C4-2B (cell line): ENCODE data around the gene PYM1.

Experiments used
- H3K27ac ChIP-seq: fragments of 450-650 bp; 2 replicates; pipeline ENCODE4 v1.5.1; 2017
- ZFX ChIP-seq: fragments of 450-650 bp; IDR thresholded peaks from 2 replicates; pipeline ENCODE4 v1.6.1; 2017
- TF ChIP-seq, protein P1 (sequence below): fragments of 450-650 bp; conservative IDR thresholded peaks from 2 replicates; pipeline ENCODE4 v1.5.1; 2017; ENCODE audit warnings: mild to moderate bottlenecking

PYM1 gene

DNA sequence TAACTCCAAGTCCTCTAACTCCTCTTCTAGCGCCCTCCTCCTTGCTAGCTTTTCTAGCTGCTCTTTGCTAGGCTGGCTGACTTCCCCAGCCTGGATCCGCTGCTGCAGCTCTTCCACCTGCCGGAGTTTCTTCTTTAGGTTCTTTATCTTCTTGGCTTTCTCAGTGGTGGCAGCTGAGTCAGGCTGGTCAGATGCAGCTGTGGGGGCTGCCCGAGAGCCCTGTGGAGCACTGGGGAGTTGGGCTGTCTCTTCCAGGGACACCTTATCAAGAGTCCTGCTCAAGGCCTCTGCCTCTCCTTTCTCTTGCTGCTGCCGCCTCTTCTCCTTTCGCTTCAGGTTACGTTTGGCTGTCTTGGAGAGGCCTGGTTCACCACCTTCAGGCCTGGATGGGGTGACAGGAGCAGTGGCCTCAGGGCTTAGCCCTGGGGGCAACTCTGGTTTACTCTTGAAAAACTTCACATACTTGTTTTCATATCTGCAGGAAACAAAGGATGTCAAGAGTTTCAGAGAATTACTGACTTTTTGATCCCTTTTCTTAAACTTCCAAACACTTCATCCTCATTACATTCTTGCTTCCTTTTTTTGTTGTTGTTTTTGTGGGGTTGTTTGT, 25.7 kb downstream of the PYM1 start:
- TF ChIP-seq, protein P1, sequence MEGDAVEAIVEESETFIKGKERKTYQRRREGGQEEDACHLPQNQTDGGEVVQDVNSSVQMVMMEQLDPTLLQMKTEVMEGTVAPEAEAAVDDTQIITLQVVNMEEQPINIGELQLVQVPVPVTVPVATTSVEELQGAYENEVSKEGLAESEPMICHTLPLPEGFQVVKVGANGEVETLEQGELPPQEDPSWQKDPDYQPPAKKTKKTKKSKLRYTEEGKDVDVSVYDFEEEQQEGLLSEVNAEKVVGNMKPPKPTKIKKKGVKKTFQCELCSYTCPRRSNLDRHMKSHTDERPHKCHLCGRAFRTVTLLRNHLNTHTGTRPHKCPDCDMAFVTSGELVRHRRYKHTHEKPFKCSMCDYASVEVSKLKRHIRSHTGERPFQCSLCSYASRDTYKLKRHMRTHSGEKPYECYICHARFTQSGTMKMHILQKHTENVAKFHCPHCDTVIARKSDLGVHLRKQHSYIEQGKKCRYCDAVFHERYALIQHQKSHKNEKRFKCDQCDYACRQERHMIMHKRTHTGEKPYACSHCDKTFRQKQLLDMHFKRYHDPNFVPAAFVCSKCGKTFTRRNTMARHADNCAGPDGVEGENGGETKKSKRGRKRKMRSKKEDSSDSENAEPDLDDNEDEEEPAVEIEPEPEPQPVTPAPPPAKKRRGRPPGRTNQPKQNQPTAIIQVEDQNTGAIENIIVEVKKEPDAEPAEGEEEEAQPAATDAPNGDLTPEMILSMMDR: no peak
- TF ChIP-seq ZFX: no peak
- no peak overlapping the region for H3K27ac ChIP-seq

DNA sequence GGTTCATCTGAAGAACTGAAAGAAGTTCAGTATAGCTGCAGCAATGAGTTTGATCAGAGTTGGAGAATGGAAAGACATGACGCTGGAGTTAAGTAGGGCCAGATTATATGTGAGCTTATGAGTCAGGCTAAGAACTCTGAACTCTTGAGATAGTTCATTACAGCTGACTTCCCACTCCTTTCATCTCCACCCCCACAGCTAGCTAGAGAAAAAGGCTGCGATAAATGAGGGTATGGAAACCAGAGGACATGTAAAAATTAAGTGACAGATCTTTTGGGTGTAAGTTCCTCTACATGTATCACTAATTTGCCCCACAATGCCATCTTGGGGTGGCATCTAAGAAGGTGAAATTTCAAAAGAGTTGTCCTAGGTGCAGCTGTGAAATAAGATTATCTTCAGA, 28.6 kb downstream of the PYM1 start:
- H3K27ac ChIP-seq: no peak overlapping the region
- TF ChIP-seq, protein P1: no peak
- no peak for TF ChIP-seq ZFX

DNA sequence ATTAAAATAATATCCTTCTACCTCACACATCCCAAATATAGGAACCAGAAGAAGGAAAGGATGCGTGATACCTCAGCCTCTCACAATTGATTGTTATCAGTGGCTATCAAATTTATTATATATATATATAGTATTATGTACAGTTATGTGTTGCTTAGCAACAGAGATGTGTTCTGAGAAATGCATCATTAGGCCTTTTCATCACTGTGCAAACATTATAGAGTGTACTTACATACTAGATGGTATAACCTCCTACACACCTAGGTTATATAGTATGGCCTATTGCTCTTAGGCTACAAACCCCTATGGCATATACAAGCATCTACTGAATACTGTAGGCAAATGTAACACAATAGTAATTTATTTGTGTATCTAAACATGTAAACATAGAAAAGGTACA, 34.0 kb downstream of the PYM1 start:
- H3K27ac ChIP-seq: no peak overlapping the region
- no peak for TF ChIP-seq ZFX
- TF ChIP-seq, protein P1: no peak

DNA sequence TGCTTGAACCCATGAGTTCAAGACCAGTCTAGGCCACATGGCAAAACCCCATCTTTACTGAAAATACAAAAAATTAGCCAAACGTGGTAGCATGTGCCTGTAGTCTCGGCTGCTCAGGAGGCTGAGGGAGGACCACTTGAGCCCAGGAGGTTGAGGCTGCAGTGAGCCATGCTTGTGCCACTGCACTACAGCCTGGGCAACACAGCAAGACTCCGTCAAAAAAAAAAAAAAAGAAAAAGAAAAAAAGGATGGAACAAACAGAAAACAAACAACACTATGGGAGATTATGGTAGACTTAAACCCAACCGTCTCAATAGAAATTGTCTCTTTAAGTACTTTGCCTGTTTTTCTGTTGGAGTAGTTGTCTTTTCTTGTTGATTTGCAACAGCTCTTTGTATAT, 36.4 kb downstream of the PYM1 start:
- no peak for TF ChIP-seq ZFX
- TF ChIP-seq, protein P1: no peak
- no peak overlapping the region for H3K27ac ChIP-seq

DNA sequence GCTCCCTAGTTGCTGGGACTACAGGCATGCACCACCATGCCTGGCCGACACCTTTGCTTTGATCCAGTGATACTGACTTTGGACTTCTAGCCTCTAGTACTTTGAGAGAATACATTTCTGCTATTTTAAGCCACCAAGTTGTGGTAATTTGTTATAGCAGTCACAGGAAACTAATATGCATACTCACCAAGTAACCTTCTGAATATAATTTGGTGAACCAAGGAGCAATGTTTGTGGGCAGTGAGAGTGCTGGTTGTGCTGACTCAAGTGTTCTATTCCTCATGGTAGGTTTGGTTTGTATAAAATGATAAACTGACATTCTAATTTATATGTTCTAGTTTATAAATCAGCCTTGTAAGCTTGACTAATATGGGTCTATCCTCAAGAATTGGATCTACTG, 42.6 kb downstream of the PYM1 start:
- no peak overlapping the region for H3K27ac ChIP-seq
- TF ChIP-seq, protein P1: no peak
- TF ChIP-seq ZFX: no peak

DNA sequence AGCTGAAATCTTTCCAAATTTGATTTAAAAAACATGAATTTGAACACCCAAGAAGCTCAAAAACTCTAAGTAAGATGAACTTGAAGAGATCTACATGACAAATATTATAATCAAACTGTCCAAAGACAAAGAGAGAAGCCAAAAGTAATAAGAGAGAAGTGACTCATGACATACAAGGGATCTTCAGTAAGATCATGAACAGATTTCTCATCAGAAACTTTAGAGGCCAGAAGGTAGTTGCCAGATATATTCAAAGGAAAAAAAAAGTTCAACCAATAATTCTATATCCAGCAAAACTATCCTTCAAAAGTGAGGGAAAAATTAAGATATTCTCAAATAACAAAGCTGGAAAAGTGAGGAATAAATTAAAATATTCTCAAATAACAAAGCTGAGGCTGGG, 49.9 kb downstream of the PYM1 start:
- TF ChIP-seq, protein P1: no peak
- no peak for TF ChIP-seq ZFX
- no peak overlapping the region for H3K27ac ChIP-seq

DNA sequence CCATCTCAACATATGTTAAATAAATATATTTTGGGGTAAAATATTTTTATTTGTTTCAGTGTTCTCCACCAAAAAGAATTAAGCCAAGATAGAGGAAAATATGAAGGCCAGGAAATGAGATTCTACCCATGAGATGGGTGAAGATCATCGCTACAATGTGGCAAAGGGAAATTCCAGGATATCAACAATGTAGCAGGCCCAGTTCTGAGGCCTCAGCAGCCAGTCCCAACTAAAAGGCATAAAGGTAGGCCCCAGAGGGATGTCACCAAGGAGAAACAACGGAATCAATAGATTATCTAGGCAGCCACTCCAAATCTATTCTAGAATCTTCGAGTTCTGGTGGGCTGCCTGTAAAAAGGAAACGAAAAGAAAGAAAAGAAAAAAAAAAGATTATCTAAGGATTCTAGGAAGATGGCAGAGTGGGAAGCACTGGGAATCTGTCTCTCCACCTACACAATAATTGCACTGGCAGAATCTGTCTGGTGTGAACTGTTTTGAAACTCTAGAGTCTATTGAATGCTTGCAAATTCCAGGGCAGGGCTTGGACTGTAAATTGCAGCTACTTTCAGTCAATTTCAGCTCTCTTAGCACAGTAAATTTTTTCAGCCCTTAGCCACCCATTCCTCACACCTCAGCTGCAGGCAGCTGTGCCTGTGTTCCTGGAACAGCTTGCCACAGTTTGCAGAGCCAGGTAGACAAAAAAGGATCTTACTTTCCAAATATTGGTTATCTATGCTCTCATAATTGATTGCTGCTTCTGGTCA, 51.8 kb downstream of the PYM1 start:
- TF ChIP-seq ZFX: no peak
- TF ChIP-seq, protein P1: no peak
- H3K27ac ChIP-seq: no peak overlapping the region
